HepG2 (cell line): ENCODE measurements around the gene EPB41L4A. TPM values are rescaled to one million over a fixed set of nuclear protein-coding genes. Genes with fewer than 3 reads are reported as not detected.
A peak's percentile ranks its signal among the peaks of the same experiment; 100 is the strongest.

Experiments used
- BCL6 ChIP-seq: IDR thresholded peaks from 2 replicates; pipeline ENCODE4 v1.6.1; 2016; ENCODE audit warnings: missing genetic modification reagents, missing compliant biosample characterization
- ELF3 ChIP-seq: IDR thresholded peaks from 2 replicates; pipeline ENCODE4 v1.6.1; 2016; ENCODE audit warnings: missing genetic modification reagents, missing compliant biosample characterization
- ETV6 ChIP-seq: sonication (generic); formaldehyde crosslinking; conservative IDR thresholded peaks from 2 replicates; pipeline ENCODE4 v1.4.0; 2020; ENCODE audit warnings: missing genetic modification reagents
- GATA4 ChIP-seq: sonication (generic); IDR thresholded peaks from 2 replicates; pipeline ENCODE4 v1.6.1; 2016; ENCODE audit warnings: antibody characterized with exemption, low read depth, borderline replicate concordance
- MAF1 ChIP-seq: sonication (generic); formaldehyde crosslinking; IDR thresholded peaks from 2 replicates; pipeline ENCODE4 v1.5.0; 2020; ENCODE audit warnings: missing genetic modification reagents, borderline replicate concordance
- NFYB ChIP-seq: sonication (generic); formaldehyde crosslinking; IDR thresholded peaks from 2 replicates; pipeline ENCODE4 v1.4.0; 2020; ENCODE audit warnings: missing genetic modification reagents
- PAF1 ChIP-seq: IDR thresholded peaks from 2 replicates; pipeline ENCODE4 v1.6.1; 2016; ENCODE audit warnings: missing genetic modification reagents, missing compliant biosample characterization
- PLRG1 ChIP-seq: fragments of 450-650 bp; conservative IDR thresholded peaks from 2 replicates; pipeline ENCODE4 v1.6.1; 2016
- REL ChIP-seq: sonication (generic); formaldehyde crosslinking; conservative IDR thresholded peaks from 2 replicates; pipeline ENCODE4 v1.8.0; 2022; ENCODE audit warnings: mild to moderate bottlenecking, missing genetic modification reagents, moderate library complexity
- RORA ChIP-seq: sonication (generic); formaldehyde crosslinking; IDR thresholded peaks from 2 replicates; pipeline ENCODE4 v1.5.0; 2020; ENCODE audit warnings: mild to moderate bottlenecking, missing genetic modification reagents, moderate library complexity
- SRF ChIP-seq: IDR thresholded peaks from 2 replicates; pipeline ENCODE4 v1.6.1; 2011; ENCODE audit warnings: mild to moderate bottlenecking, low read depth, low read length, moderate library complexity
- ZNF552 ChIP-seq: sonication (generic); formaldehyde crosslinking; IDR thresholded peaks from 2 replicates; pipeline ENCODE4 v1.9.0; 2022; ENCODE audit warnings: missing genetic modification reagents, mild to moderate bottlenecking, borderline replicate concordance
- ZNF556 ChIP-seq: sonication (generic); formaldehyde crosslinking; IDR thresholded peaks from 2 replicates; pipeline ENCODE4 v1.4.0; 2020; ENCODE audit warnings: mild to moderate bottlenecking, missing genetic modification reagents, borderline replicate concordance
- ZNF7 ChIP-seq: IDR thresholded peaks from 2 replicates; pipeline ENCODE4 v1.6.1; 2016; ENCODE audit warnings: missing biosample characterization, missing genetic modification reagents
- polyA plus RNA-seq, 8 experiments: library from polyadenylated mRNA; depleted of rRNA in 3 of 8; stranded (reverse) in 7 of 8; unstranded in 1 of 8; fragments of >200 nt; fragmentation: Illumina TruSeq in 4 of 8; extraction: Trizol in 4 of 8; gene quantifications; 2 replicates each; pipeline versions ENCODE4 v1.2.1 to v1.2.3, GENCODE V29; 2011 to 2016; ENCODE audit warnings: low read depth in 4 of 8, missing spikeins in 1 of 8, mixed read lengths in 1 of 8; ENCODE audit not compliant: insufficient read depth in 1 of 8
- total RNA-seq, 5 experiments: library from RNA; depleted of rRNA; stranded (reverse); fragments of >200 nt; fragmentation: Illumina TruSeq; extraction: Trizol; gene quantifications; 2 replicates each; pipeline ENCODE4 v1.2.3, GENCODE V29; 2016; ENCODE audit warnings: low read depth in 1 of 5
- TF ChIP-seq, protein P1 (sequence below): IDR thresholded peaks from 2 replicates; pipeline ENCODE4 v1.6.1; 2016; ENCODE audit warnings: low read depth, missing genetic modification reagents, missing compliant biosample characterization
- TF ChIP-seq, protein P2 (sequence below): sonication (generic); formaldehyde crosslinking; IDR thresholded peaks from 2 replicates; pipeline ENCODE4 v1.4.0; 2020; ENCODE audit warnings: mild to moderate bottlenecking, missing genetic modification reagents, borderline replicate concordance
- TF ChIP-seq, protein P3 (sequence below): sonication (generic); formaldehyde crosslinking; conservative IDR thresholded peaks from 2 replicates; pipeline ENCODE4 v1.8.1; 2023; ENCODE audit warnings: missing genetic modification reagents

Gene EPB41L4A
- total and polyA plus RNA-seq, 2 of the 13 experiments (the other 11 are each of a cell fraction or from before 2014, with no cell fraction given): 0.07 TPM; not detected in 1

DNA sequence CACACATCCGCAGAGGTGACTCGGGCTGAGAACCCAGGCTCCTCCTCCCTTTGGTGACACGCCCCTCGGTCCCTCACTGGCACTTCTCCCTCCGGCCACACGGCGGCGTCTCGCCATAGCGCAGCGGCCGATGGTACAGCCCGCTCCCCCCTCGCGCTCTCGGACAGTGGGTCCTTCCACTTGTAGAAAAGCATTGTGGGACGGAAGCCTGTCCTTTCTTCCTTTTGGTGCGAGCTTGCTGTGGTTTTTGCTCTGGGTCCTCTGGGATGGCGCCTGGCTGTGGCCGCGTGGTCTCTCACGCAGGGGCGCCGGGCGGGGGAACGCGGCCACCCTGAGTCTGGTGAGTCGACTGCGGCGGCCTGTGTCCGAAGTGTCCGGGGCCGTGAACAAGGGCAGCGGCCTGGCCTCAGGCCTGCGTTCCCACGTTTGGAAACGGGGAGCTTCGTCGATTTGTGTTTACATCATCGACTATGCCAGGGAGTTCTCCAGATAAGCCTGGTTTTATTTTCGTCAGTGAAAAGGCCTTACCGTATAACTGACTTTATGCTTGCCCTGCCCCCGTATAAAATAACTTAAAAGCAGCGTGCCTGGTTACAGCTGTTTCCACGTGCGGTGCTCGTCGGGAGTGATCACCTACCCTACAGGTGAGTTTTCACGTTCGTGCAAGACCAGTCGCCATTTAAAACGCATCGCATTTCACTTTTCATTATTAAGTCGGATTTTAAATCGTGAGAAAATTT is 258.3 kb downstream of the EPB41L4A start (continued):
- TF ChIP-seq, protein P1, sequence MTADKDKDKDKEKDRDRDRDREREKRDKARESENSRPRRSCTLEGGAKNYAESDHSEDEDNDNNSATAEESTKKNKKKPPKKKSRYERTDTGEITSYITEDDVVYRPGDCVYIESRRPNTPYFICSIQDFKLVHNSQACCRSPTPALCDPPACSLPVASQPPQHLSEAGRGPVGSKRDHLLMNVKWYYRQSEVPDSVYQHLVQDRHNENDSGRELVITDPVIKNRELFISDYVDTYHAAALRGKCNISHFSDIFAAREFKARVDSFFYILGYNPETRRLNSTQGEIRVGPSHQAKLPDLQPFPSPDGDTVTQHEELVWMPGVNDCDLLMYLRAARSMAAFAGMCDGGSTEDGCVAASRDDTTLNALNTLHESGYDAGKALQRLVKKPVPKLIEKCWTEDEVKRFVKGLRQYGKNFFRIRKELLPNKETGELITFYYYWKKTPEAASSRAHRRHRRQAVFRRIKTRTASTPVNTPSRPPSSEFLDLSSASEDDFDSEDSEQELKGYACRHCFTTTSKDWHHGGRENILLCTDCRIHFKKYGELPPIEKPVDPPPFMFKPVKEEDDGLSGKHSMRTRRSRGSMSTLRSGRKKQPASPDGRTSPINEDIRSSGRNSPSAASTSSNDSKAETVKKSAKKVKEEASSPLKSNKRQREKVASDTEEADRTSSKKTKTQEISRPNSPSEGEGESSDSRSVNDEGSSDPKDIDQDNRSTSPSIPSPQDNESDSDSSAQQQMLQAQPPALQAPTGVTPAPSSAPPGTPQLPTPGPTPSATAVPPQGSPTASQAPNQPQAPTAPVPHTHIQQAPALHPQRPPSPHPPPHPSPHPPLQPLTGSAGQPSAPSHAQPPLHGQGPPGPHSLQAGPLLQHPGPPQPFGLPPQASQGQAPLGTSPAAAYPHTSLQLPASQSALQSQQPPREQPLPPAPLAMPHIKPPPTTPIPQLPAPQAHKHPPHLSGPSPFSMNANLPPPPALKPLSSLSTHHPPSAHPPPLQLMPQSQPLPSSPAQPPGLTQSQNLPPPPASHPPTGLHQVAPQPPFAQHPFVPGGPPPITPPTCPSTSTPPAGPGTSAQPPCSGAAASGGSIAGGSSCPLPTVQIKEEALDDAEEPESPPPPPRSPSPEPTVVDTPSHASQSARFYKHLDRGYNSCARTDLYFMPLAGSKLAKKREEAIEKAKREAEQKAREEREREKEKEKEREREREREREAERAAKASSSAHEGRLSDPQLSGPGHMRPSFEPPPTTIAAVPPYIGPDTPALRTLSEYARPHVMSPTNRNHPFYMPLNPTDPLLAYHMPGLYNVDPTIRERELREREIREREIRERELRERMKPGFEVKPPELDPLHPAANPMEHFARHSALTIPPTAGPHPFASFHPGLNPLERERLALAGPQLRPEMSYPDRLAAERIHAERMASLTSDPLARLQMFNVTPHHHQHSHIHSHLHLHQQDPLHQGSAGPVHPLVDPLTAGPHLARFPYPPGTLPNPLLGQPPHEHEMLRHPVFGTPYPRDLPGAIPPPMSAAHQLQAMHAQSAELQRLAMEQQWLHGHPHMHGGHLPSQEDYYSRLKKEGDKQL (CRISPR knock-in tag): peak; percentile 22; the same call in 1 of the 2 replicates
- TF ChIP-seq GATA4 (peak; percentile 65; the same call in 1 of the 2 replicates), ELF3 (CRISPR knock-in tag) (peak; percentile 95), RORA (peak; percentile 82; the same call in 1 of the 2 replicates), NFYB (CRISPR knock-in tag) (no peak), REL (0 out of 2 replicates have a peak, but pooled peaks have one; percentile 63), ZNF552 (CRISPR knock-in tag) (peak; percentile 90), PLRG1 (no peak), BCL6 (CRISPR knock-in tag) (peak; percentile 65; the same call in 1 of the 2 replicates), ZNF556 (CRISPR knock-in tag) (peak; percentile 96; the same call in 1 of the 2 replicates), SRF (0 out of 2 replicates have a peak, but pooled peaks have one; percentile 44), ZNF7 (CRISPR knock-in tag) (peak; percentile 30; the same call in 1 of the 2 replicates), MAF1 (CRISPR knock-in tag) (peak; percentile 90), ETV6 (no peak; the same call in 1 of the 2 replicates), PAF1 (CRISPR knock-in tag) (no peak; the same call in 1 of the 2 replicates)
- TF ChIP-seq, protein P2, sequence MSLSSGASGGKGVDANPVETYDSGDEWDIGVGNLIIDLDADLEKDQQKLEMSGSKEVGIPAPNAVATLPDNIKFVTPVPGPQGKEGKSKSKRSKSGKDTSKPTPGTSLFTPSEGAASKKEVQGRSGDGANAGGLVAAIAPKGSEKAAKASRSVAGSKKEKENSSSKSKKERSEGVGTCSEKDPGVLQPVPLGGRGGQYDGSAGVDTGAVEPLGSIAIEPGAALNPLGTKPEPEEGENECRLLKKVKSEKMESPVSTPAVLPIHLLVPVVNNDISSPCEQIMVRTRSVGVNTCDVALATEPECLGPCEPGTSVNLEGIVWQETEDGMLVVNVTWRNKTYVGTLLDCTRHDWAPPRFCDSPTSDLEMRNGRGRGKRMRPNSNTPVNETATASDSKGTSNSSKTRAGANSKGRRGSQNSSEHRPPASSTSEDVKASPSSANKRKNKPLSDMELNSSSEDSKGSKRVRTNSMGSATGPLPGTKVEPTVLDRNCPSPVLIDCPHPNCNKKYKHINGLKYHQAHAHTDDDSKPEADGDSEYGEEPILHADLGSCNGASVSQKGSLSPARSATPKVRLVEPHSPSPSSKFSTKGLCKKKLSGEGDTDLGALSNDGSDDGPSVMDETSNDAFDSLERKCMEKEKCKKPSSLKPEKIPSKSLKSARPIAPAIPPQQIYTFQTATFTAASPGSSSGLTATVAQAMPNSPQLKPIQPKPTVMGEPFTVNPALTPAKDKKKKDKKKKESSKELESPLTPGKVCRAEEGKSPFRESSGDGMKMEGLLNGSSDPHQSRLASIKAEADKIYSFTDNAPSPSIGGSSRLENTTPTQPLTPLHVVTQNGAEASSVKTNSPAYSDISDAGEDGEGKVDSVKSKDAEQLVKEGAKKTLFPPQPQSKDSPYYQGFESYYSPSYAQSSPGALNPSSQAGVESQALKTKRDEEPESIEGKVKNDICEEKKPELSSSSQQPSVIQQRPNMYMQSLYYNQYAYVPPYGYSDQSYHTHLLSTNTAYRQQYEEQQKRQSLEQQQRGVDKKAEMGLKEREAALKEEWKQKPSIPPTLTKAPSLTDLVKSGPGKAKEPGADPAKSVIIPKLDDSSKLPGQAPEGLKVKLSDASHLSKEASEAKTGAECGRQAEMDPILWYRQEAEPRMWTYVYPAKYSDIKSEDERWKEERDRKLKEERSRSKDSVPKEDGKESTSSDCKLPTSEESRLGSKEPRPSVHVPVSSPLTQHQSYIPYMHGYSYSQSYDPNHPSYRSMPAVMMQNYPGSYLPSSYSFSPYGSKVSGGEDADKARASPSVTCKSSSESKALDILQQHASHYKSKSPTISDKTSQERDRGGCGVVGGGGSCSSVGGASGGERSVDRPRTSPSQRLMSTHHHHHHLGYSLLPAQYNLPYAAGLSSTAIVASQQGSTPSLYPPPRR (CRISPR knock-in tag): 0 out of 2 replicates have a peak, but pooled peaks have one; percentile 52
- TF ChIP-seq, protein P3, sequence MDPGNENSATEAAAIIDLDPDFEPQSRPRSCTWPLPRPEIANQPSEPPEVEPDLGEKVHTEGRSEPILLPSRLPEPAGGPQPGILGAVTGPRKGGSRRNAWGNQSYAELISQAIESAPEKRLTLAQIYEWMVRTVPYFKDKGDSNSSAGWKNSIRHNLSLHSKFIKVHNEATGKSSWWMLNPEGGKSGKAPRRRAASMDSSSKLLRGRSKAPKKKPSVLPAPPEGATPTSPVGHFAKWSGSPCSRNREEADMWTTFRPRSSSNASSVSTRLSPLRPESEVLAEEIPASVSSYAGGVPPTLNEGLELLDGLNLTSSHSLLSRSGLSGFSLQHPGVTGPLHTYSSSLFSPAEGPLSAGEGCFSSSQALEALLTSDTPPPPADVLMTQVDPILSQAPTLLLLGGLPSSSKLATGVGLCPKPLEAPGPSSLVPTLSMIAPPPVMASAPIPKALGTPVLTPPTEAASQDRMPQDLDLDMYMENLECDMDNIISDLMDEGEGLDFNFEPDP (CRISPR knock-in tag): 0 out of 2 replicates have a peak, but pooled peaks have one; percentile 71
